Peyer's patch (tissue), 4 donors: ENCODE measurements around the gene SCIMP. TPM values are rescaled to one million over a fixed set of nuclear protein-coding genes. Genes with fewer than 3 reads are reported as not detected.
"Not testable (repeated sequence)": the region's sequence is repeated elsewhere in the genome, so short reads cannot be mapped to it uniquely, and the experiment has no call there.

Source experiments
- DNase-seq, 3 donors: peaks; one replicate each; pipeline ENCODE4 v3.0.0-alpha.2; 2017 to 2019
- H3K27ac ChIP-seq, 4 donors: fragments of 200-600 bp; sonication (generic); one replicate each; pipeline ENCODE4 v1.5.1; 2016 to 2019
- H3K27me3 ChIP-seq, 2 donors: fragments of 200-600 bp; sonication (generic); one replicate each; pipeline ENCODE4 v1.5.1; 2019
- H3K36me3 ChIP-seq, 3 donors: fragments of 200-600 bp; sonication (generic); one replicate each; pipeline ENCODE4 v1.5.1; 2016 to 2019
- H3K4me1 ChIP-seq, 4 donors: fragments of 200-600 bp; sonication (generic); one replicate each; pipeline ENCODE4 v1.5.1; 2016 to 2019
- H3K4me3 ChIP-seq, 4 donors: fragments of 200-600 bp; sonication (generic); 1 replicate in 3 of 4; 2 replicates in 1 of 4; pipeline ENCODE4 v1.5.1; 2016 to 2019; ENCODE audit warnings: mild to moderate bottlenecking in 1 of 4
- H3K9me3 ChIP-seq, 4 donors: fragments of 200-600 bp; sonication (generic); one replicate each; pipeline ENCODE4 v1.5.1; 2016 to 2019; ENCODE audit warnings: mild to moderate bottlenecking in 1 of 4
- POLR2A ChIP-seq, 2 donors: fragments of 450-650 bp; IDR thresholded peaks; one replicate each; pipeline ENCODE4 v1.5.1; 2017; ENCODE audit warnings: antibody characterized with exemption in 2 of 2, mild to moderate bottlenecking in 2 of 2, moderate library complexity in 2 of 2
- total RNA-seq, 4 donors: library from RNA; depleted of rRNA; stranded (reverse); fragments of >200 nt; gene quantifications; one replicate each; pipeline ENCODE4 v1.1.0, GENCODE V29; 2016
- TF ChIP-seq, protein P1 (sequence below), 6 experiments: fragments of 450-650 bp in 4 of 6; fragments of 200-600 bp in 2 of 6; sonication (generic) in 1 of 6; IDR thresholded peaks; one replicate each; pipeline ENCODE4 v1.5.1; 2017 to 2019; ENCODE audit warnings: antibody characterized with exemption in 6 of 6, mild to moderate bottlenecking in 3 of 6, moderate library complexity in 1 of 6

SCIMP gene
- total RNA-seq, 4 donors from 2014 or later = 0.35 to 16.5 (median 1.5) TPM; not detected in 1

DNA sequence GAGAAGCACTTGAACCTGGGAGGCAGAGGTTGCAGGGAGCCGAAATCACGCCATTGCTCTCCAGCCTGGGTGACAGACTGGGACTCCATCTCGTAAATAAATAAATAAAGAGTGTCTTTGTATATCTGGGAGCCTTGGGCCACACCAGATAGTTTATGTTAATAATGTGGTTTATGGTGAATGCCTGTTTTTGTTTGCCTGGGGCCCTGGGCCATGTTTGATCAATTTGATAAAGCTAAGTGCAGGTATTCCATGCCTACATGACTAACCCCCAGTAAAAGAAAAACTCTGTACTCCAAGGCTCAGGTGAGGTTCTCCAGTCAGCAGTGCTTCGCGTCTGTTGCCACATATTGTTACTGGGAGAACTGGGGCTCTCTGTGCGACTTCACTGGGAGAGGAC is 15.1 kb downstream of the SCIMP start:
- TF ChIP-seq, protein P1, sequence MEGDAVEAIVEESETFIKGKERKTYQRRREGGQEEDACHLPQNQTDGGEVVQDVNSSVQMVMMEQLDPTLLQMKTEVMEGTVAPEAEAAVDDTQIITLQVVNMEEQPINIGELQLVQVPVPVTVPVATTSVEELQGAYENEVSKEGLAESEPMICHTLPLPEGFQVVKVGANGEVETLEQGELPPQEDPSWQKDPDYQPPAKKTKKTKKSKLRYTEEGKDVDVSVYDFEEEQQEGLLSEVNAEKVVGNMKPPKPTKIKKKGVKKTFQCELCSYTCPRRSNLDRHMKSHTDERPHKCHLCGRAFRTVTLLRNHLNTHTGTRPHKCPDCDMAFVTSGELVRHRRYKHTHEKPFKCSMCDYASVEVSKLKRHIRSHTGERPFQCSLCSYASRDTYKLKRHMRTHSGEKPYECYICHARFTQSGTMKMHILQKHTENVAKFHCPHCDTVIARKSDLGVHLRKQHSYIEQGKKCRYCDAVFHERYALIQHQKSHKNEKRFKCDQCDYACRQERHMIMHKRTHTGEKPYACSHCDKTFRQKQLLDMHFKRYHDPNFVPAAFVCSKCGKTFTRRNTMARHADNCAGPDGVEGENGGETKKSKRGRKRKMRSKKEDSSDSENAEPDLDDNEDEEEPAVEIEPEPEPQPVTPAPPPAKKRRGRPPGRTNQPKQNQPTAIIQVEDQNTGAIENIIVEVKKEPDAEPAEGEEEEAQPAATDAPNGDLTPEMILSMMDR (IDR thresholded peaks at IDR 0.05) = no peak
- no peak for TF ChIP-seq POLR2A (IDR thresholded peaks at IDR 0.05)
- H3K27ac ChIP-seq = peak overlapping the region in 1 of 4 donors; percentile 89
- H3K4me1 ChIP-seq = peaks cover 0 to 11% (median 0%) of the 10 kb centered on the region in 4 donors
- H3K9me3 ChIP-seq = no peaks in the 10 kb centered on the region
- no peak for DNase-seq
- H3K4me3 ChIP-seq = no peak overlapping the region
- H3K27me3 ChIP-seq = no peaks in the 10 kb centered on the region
- peaks cover 0 to 5% (median 0%) of the 10 kb centered on the region in 3 donors for H3K36me3 ChIP-seq

DNA sequence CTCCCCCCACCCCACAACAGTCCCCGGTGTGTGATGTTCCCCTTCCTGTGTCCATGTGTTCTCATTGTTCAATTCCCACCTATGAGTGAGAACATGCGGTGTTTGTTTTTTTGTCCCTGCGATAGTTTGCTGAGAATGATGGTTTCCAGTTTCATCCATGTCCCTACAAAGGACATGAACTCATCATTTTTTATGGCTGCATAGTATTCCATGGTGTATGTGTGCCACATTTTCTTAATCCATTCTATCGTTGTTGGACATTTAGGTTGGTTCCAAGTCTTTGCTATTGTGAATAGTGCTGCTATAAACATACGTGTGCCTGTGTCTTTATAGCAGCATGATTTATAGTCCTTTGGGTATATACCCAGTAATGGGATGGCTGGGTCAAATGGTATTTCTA is 17.1 kb downstream of the SCIMP start:
- H3K4me3 ChIP-seq, H3K27me3 ChIP-seq, H3K9me3 ChIP-seq, H3K4me1 ChIP-seq, DNase-seq, H3K27ac ChIP-seq: not testable (repeated sequence)
- peaks cover 0 to 11% (median 0%) of the 10 kb centered on the region in 3 donors for H3K36me3 ChIP-seq

DNA sequence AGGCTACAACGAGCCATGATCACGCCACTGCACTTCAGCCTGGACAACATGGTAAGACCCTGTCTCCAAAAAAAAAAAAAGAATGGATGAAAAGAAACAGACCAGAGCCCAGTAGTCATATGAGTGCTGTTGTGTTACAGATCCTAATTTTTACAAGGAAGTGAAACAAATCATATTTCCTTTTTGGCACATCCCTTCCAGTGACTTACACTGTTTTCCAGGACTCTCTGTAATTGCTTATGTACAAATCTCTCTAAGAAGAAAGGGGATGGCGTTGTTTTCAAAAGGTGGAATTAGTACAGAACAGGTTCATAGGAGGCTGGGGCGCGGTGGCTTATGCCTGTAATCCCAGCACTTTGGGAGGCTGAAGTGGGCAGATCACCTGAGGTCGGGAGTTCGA is 23.2 kb downstream of the SCIMP start:
- H3K9me3 ChIP-seq = no peaks in the 10 kb centered on the region
- peaks cover 0 to 6% (median 2%) of the 10 kb centered on the region in 4 donors for H3K4me1 ChIP-seq
- H3K36me3 ChIP-seq = peaks cover 0 to 14% (median 0%) of the 10 kb centered on the region in 3 donors
- no peak for TF ChIP-seq POLR2A (IDR thresholded peaks at IDR 0.05)
- TF ChIP-seq, protein P1 (IDR thresholded peaks at IDR 0.05) = no peak
- no peak for DNase-seq
- H3K4me3 ChIP-seq = no peak overlapping the region
- H3K27ac ChIP-seq = peak overlapping the region in 3 of 4 donors; percentile 22 to 80 (median 52)
- no peaks in the 10 kb centered on the region for H3K27me3 ChIP-seq

DNA sequence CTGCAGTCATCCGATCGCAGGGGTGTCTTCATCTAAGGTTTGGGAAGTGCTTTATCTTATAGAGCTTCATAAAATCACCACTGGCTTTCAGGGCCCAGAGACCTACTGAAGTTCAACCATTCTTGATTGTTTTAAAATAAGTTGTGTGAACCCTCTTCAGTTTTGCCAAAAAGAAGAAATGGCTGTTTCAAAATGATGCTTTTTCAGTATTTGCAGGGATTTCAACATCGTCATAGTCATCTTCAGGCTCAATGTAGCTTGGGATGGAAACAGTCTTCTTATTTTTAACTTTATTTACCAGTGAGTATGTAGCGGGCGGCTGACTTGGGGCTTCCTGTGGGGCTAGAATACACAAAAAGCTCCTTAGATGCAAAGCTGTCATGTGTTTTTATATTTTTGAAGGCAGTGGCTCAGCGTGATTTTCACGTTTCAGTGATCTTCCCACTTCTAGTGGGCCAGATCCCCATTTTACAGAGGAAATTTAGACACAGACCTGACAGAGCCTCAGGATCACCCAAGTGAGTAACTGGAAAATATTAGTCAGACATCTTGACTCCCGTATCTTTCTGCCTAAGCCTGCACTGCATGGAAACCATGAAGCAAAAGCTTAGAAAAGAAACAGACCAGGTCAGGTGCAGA is 23.9 kb downstream of the SCIMP start:
- peaks cover 0 to 11% (median 0%) of the 10 kb centered on the region in 3 donors for H3K36me3 ChIP-seq
- H3K27me3 ChIP-seq = no peaks in the 10 kb centered on the region
- no peaks in the 10 kb centered on the region for H3K9me3 ChIP-seq
- peaks cover 0 to 6% (median 2%) of the 10 kb centered on the region in 4 donors for H3K4me1 ChIP-seq
- H3K27ac ChIP-seq = peak overlapping the region in 3 of 4 donors; percentile 22 to 80 (median 52)
- TF ChIP-seq POLR2A (IDR thresholded peaks at IDR 0.05) = no peak
- TF ChIP-seq, protein P1 (IDR thresholded peaks at IDR 0.05) = no peak
- peak in 2 of 3 donors; percentile 81 for DNase-seq
- no peak overlapping the region for H3K4me3 ChIP-seq

DNA sequence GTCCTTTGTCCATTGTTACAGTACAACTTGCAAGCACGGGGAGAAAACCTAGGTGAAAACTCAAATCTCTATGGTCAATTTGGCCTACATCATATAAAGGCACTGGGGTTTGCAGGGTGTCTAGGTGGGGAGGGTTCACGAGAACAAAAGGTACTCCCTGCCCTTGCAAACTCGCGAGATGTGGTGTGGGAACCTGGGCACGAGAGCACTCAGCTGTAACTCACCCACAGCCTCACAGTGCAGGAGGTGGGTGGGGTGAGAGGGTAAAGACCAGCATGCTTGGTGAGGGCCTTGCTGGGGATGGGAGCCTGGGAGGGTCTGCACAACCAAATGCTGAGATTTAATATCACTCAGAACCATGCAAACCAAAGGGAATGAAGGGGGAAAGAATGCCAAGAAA is 24.6 kb downstream of the SCIMP start:
- DNase-seq = peak in 2 of 3 donors; percentile 51 to 67
- H3K27me3 ChIP-seq = no peaks in the 10 kb centered on the region
- TF ChIP-seq, protein P1 (IDR thresholded peaks at IDR 0.05) = no peak
- TF ChIP-seq POLR2A (IDR thresholded peaks at IDR 0.05) = no peak
- H3K27ac ChIP-seq = peak overlapping the region in 2 of 4 donors; percentile 52 to 80
- H3K9me3 ChIP-seq = no peaks in the 10 kb centered on the region
- no peak overlapping the region for H3K4me3 ChIP-seq
- H3K4me1 ChIP-seq = peaks cover 0 to 6% (median 2%) of the 10 kb centered on the region in 4 donors
- peaks cover 0 to 11% (median 0%) of the 10 kb centered on the region in 3 donors for H3K36me3 ChIP-seq

DNA sequence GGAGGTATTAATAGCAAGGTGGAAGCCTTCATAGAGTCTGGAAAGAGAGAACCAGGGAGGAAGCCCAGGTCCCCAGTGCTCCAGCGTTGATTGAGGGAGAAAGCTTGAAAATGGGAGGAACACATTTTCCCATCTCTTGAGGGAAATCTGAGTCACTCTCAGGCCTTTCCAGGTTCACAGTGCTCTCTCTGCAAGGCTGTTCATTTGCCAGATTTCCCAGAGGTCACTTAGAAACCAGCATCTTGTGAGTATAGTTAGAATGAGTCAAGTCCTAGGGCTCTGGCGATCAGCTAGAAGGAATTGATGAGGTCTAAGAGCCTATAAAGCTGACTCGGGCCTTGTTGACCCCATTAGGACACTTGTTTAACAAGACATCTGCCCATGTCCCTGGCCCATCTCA is 25.3 kb downstream of the SCIMP start:
- Histone ChIP-seq H3K27ac (peak overlapping the region in 1 of 4 donors; percentile 80), H3K27me3 (no peaks in the 10 kb centered on the region), H3K9me3 (no peaks in the 10 kb centered on the region), H3K4me3 (no peak overlapping the region), H3K36me3 (peaks cover 0 to 11% (median 0%) of the 10 kb centered on the region in 3 donors), H3K4me1 (peaks cover 0 to 6% (median 2%) of the 10 kb centered on the region in 4 donors)
- TF ChIP-seq POLR2A (IDR thresholded peaks at IDR 0.05) = no peak
- TF ChIP-seq, protein P1 (IDR thresholded peaks at IDR 0.05) = no peak
- DNase-seq = no peak
